Colonic mucosa (tissue), 4 donors: ENCODE measurements around the gene NUP42. TPM values are rescaled to one million over a fixed set of nuclear protein-coding genes. Genes with fewer than 3 reads are reported as not detected.

Experiments used
- DNase-seq: peaks from one replicate; pipeline ENCODE4 v3.0.0-alpha.2; 2020
- H3K27ac ChIP-seq: fragments of 200-600 bp; one replicate; pipeline ENCODE4 v1.8.0; 2021
- H3K27me3 ChIP-seq: fragments of 200-600 bp; one replicate; pipeline ENCODE4 v1.8.0; 2021
- H3K36me3 ChIP-seq: fragments of 200-600 bp; one replicate; pipeline ENCODE4 v1.8.0; 2021
- H3K4me1 ChIP-seq: fragments of 200-600 bp; one replicate; pipeline ENCODE4 v1.8.0; 2021; ENCODE audit warnings: mild to moderate bottlenecking
- H3K4me3 ChIP-seq: fragments of 200-600 bp; one replicate; pipeline ENCODE4 v1.8.0; 2021
- H3K9ac ChIP-seq, 2 donors: one replicate each; pipeline ENCODE4 v1.7.0; 2013; ENCODE audit warnings: control low read depth in 2 of 2, low read depth in 2 of 2, low read length in 2 of 2
- H3K9me3 ChIP-seq: fragments of 200-600 bp; one replicate; pipeline ENCODE4 v1.8.0; 2021
- CTCF ChIP-seq: fragments of 200-600 bp; IDR thresholded peaks from one replicate; pipeline ENCODE4 v1.8.0; 2022; ENCODE audit warnings: antibody characterized with exemption, mild to moderate bottlenecking
- intact Hi-C: fragments of 100-400 bp; cut with DNase I; formaldehyde crosslinking; loops from one replicate; pipeline ENCODE4 v1.14.1; 2022
- total RNA-seq, 2 donors: library from RNA; stranded (reverse); fragmentation: NEBNext Ultra II Directional in 1 of 2; extraction: Animal tissue kit (Norgen Biotek cat#: 25700) in 1 of 2; gene quantifications; one replicate each; pipeline ENCODE4 v1.2.1, GENCODE V29; 2021
- donor health status: healthy.
- donor health status: DM: no; HTN: no; CAD: no.
- donor health status: DM: no; HTN: no; CAD: no.

The NUP42 gene
- total RNA-seq, 2 donors from 2014 or later: 23.4 to 30.5 TPM

GRCh38 chr7:23214423-23214822 is 32.6 kb downstream of the NUP42 start:
- TF ChIP-seq CTCF: no peak
- H3K9ac ChIP-seq: no peak overlapping the region
- DNase-seq: no peak
- no peaks in the 10 kb centered on the region for H3K27me3 ChIP-seq
- no peaks in the 10 kb centered on the region for H3K36me3 ChIP-seq
- H3K4me1 ChIP-seq: no peaks in the 10 kb centered on the region
- H3K27ac ChIP-seq: no peak overlapping the region
- no peaks in the 10 kb centered on the region for H3K9me3 ChIP-seq
- no peak overlapping the region for H3K4me3 ChIP-seq
- intact Hi-C loops: no loop called here

GRCh38 chr7:23214938-23215337 is 33.1 kb downstream of the NUP42 start:
- Histone ChIP-seq H3K27me3 (no peaks in the 10 kb centered on the region), H3K9me3 (no peaks in the 10 kb centered on the region), H3K4me1 (no peaks in the 10 kb centered on the region), H3K36me3 (no peaks in the 10 kb centered on the region), H3K27ac (no peak overlapping the region), H3K9ac (no peak overlapping the region), H3K4me3 (no peak overlapping the region)
- no peak for DNase-seq
- intact Hi-C loops: no loop called here
- no peak for TF ChIP-seq CTCF

GRCh38 chr7:23216021-23216420 is 34.2 kb downstream of the NUP42 start:
- DNase-seq: peak; percentile 29

GRCh38 chr7:23218196-23218595 is 36.3 kb downstream of the NUP42 start:
- no peaks in the 10 kb centered on the region for H3K27me3 ChIP-seq
- H3K4me3 ChIP-seq: no peak overlapping the region
- no peaks in the 10 kb centered on the region for H3K9me3 ChIP-seq
- H3K27ac ChIP-seq: no peak overlapping the region
- TF ChIP-seq CTCF: no peak
- H3K36me3 ChIP-seq: no peaks in the 10 kb centered on the region
- H3K9ac ChIP-seq: no peak overlapping the region
- H3K4me1 ChIP-seq: no peaks in the 10 kb centered on the region
- no peak for DNase-seq
- intact Hi-C loops: no loop called here

More at GRCh38 chr7:23216021-23216420, 34.2 kb downstream of the NUP42 start:
- Histone ChIP-seq H3K9ac (no peak overlapping the region), H3K27ac (no peak overlapping the region), H3K4me3 (no peak overlapping the region), H3K36me3 (no peaks in the 10 kb centered on the region), H3K4me1 (no peaks in the 10 kb centered on the region), H3K27me3 (no peaks in the 10 kb centered on the region), H3K9me3 (no peaks in the 10 kb centered on the region)
- intact Hi-C loops: no loop called here
- TF ChIP-seq CTCF: no peak

- TF ChIP-seq CTCF: no peak
Measured at GRCh38 chr7:23220690-23221305, 39.0 kb downstream of the NUP42 start.

More at GRCh38 chr7:23220690-23221305, 39.0 kb downstream of the NUP42 start:
- Histone ChIP-seq H3K4me3 (no peak overlapping the region), H3K27me3 (no peaks in the 10 kb centered on the region), H3K9ac (no peak overlapping the region), H3K27ac (no peak overlapping the region), H3K36me3 (no peaks in the 10 kb centered on the region), H3K9me3 (no peaks in the 10 kb centered on the region), H3K4me1 (no peaks in the 10 kb centered on the region)
- no peak for DNase-seq
- intact Hi-C loops: no loop called here
